ENCODE data around the gene PRSS16.
"Not testable (repeated sequence)": the region's sequence is repeated elsewhere in the genome, so short reads cannot be mapped to it uniquely, and the experiment has no call there.

PRSS16 gene

GRCh38 chr6:27263886-27264285 lies 16.4 kb downstream of the PRSS16 start:
- no peak for DNase-seq (ENCODE audit: extremely low read depth, low read depth)
- no peak for TF ChIP-seq CTCF (IDR thresholded peaks at IDR 0.05; ENCODE audit: low read depth, low read length)

- DNase-seq (ENCODE audit: extremely low read depth, low read depth), result not testable (repeated sequence)
These were observed 19.5 kb downstream of the PRSS16 start for GRCh38 chr6:27267003-27267402.

- no peak for DNase-seq (ENCODE audit: extremely low read depth, low read depth)
- TF ChIP-seq CTCF (IDR thresholded peaks at IDR 0.05; ENCODE audit: low read depth, low read length), result no peak
These were observed 20.4 kb downstream of the PRSS16 start for GRCh38 chr6:27267857-27268434.

- no peak for TF ChIP-seq CTCF (IDR thresholded peaks at IDR 0.05; ENCODE audit: low read depth, low read length)
- no peak for DNase-seq (ENCODE audit: extremely low read depth, low read depth)
These were observed 21.3 kb downstream of the PRSS16 start for GRCh38 chr6:27268803-27269202.

- no peak for DNase-seq (ENCODE audit: extremely low read depth, low read depth)
These were observed 26.3 kb downstream of the PRSS16 start for GRCh38 chr6:27273783-27274182.

GRCh38 chr6:27275025-27275956 lies 27.8 kb downstream of the PRSS16 start:
- no peak for DNase-seq (ENCODE audit: extremely low read depth, low read depth)
- no peak for TF ChIP-seq CTCF (IDR thresholded peaks at IDR 0.05; ENCODE audit: low read depth, low read length)

More at GRCh38 chr6:27273783-27274182, 26.3 kb downstream of the PRSS16 start:
- no peak for TF ChIP-seq CTCF (IDR thresholded peaks at IDR 0.05; ENCODE audit: low read depth, low read length)

GRCh38 chr6:27279513-27280063 lies 32.1 kb downstream of the PRSS16 start:
- TF ChIP-seq CTCF (IDR thresholded peaks at IDR 0.05; ENCODE audit: low read depth, low read length), result no peak

More at GRCh38 chr6:27279513-27280063, 32.1 kb downstream of the PRSS16 start:
- DNase-seq (ENCODE audit: extremely low read depth, low read depth), result no peak

Measured in AG09319 (cell line).